Urinary bladder (tissue), 4 donors: Measurements from ENCODE around the gene DUS1L. TPM values are rescaled to one million over a fixed set of nuclear protein-coding genes. Genes with fewer than 3 reads are reported as not detected.
"Not testable (repeated sequence)": the region's sequence is repeated elsewhere in the genome, so short reads cannot be mapped to it uniquely, and the experiment has no call there.

ENCODE experiments used
- DNase-seq: peaks from one replicate; pipeline ENCODE4 v3.0.0-alpha.2; 2015; ENCODE audit errors: extremely low spot score
- H3K27ac ChIP-seq: one replicate; pipeline ENCODE4 v1.5.1; 2013; ENCODE audit warnings: low read depth, mild to moderate bottlenecking, moderate library complexity
- H3K36me3 ChIP-seq: one replicate; pipeline ENCODE4 v1.6.1; 2013; ENCODE audit warnings: mild to moderate bottlenecking, moderate library complexity; ENCODE audit not compliant: insufficient read depth
- H3K4me1 ChIP-seq: one replicate; pipeline ENCODE4 v1.6.1; 2013; ENCODE audit warnings: mild to moderate bottlenecking, moderate library complexity; ENCODE audit not compliant: insufficient read depth
- H3K4me3 ChIP-seq: one replicate; pipeline ENCODE4 v1.5.1; 2013; ENCODE audit warnings: low read depth, low read length
- WGBS: extraction: QIAGEN DNeasy Blood & Tissue Kit; methylation state at CpG from one replicate; pipeline ENCODE4 v1.1.7; 2013; 5-methylcytosine and 5-hydroxymethylcytosine counted together
- polyA plus RNA-seq: library from polyadenylated mRNA; stranded (reverse); fragments of 200-250 nt; gene quantifications from one replicate; pipeline ENCODE4 v1.2.3, GENCODE V29; 2013
- total RNA-seq: library from RNA; depleted of rRNA; stranded (reverse); fragments of >200 nt; gene quantifications from one replicate; pipeline ENCODE4 v1.2.3, GENCODE V29; 2014
- donor health status: healthy with polysubstance abuse.
- donor health status: healthy.

The DUS1L gene
- total and polyA plus RNA-seq, 2 donors = 24.5 to 67.5 TPM

GRCh38 chr17:82048571-82048971 lies 17.0 kb downstream of the DUS1L start:
- H3K4me1 ChIP-seq = peaks cover 2% of the 10 kb centered on the region
- 87% methylated on average over 20 of the region's 20 CpGs for WGBS
- DNase-seq = no peak
- H3K27ac ChIP-seq = no peak overlapping the region
- no peak overlapping the region for H3K4me3 ChIP-seq
- peaks cover 2% of the 10 kb centered on the region for H3K36me3 ChIP-seq

GRCh38 chr17:82047914-82048570 lies 17.6 kb downstream of the DUS1L start:
- Histone ChIP-seq H3K36me3 (peaks cover 2% of the 10 kb centered on the region), H3K4me1 (peaks cover 2% of the 10 kb centered on the region), H3K27ac (no peak overlapping the region), H3K4me3 (no peak overlapping the region)
- no peak for DNase-seq
- 90% methylated on average over 25 of the region's 25 CpGs for WGBS

- Histone ChIP-seq H3K36me3 (peaks cover 2% of the 10 kb centered on the region), H3K4me3 (no peak overlapping the region), H3K4me1 (peaks cover 1% of the 10 kb centered on the region), H3K27ac (no peak overlapping the region)
- DNase-seq = no peak
- 87% methylated on average over 24 of the region's 24 CpGs for WGBS
Measured at GRCh38 chr17:82047379-82047778, 18.2 kb downstream of the DUS1L start.

- 90% methylated on average over 21 of the region's 21 CpGs for WGBS
- peaks cover 2% of the 10 kb centered on the region for H3K36me3 ChIP-seq
- DNase-seq = no peak
- no peak overlapping the region for H3K27ac ChIP-seq
- no peak overlapping the region for H3K4me3 ChIP-seq
- no peaks in the 10 kb centered on the region for H3K4me1 ChIP-seq
Measured at GRCh38 chr17:82046903-82047302, 18.7 kb downstream of the DUS1L start.

- no peak for DNase-seq
- 69% methylated on average over 14 of the region's 14 CpGs for WGBS
- no peak overlapping the region for H3K4me3 ChIP-seq
Measured at GRCh38 chr17:82045936-82046484, 19.6 kb downstream of the DUS1L start.

GRCh38 chr17:82043507-82043906 lies 22.1 kb downstream of the DUS1L start:
- no peak overlapping the region for H3K4me3 ChIP-seq
- H3K36me3 ChIP-seq = no peaks in the 10 kb centered on the region
- no peak for DNase-seq
- WGBS = 59% methylated on average over 16 of the region's 16 CpGs
- H3K27ac ChIP-seq = no peak overlapping the region
- no peaks in the 10 kb centered on the region for H3K4me1 ChIP-seq

More at GRCh38 chr17:82045936-82046484, 19.6 kb downstream of the DUS1L start:
- Histone ChIP-seq H3K36me3 (peaks cover 2% of the 10 kb centered on the region), H3K4me1 (no peaks in the 10 kb centered on the region), H3K27ac (no peak overlapping the region)

GRCh38 chr17:82042649-82043048 lies 23.0 kb downstream of the DUS1L start:
- Histone ChIP-seq H3K36me3 (no peaks in the 10 kb centered on the region), H3K4me3 (no peak overlapping the region), H3K27ac (no peak overlapping the region), H3K4me1 (no peaks in the 10 kb centered on the region)
- no peak for DNase-seq
- 90% methylated on average over 9 of the region's 9 CpGs for WGBS

- WGBS = 80% methylated on average over 17 of the region's 17 CpGs
- Histone ChIP-seq H3K4me3 (no peak overlapping the region), H3K27ac (no peak overlapping the region), H3K36me3 (no peaks in the 10 kb centered on the region), H3K4me1 (no peaks in the 10 kb centered on the region)
- DNase-seq = no peak
Measured at GRCh38 chr17:82041144-82041814, 24.3 kb downstream of the DUS1L start.

- H3K4me3 ChIP-seq = no peak overlapping the region
- H3K27ac ChIP-seq = no peak overlapping the region
- WGBS = 90% methylated on average over 8 of the region's 8 CpGs
- DNase-seq = no peak
- H3K36me3 ChIP-seq = no peaks in the 10 kb centered on the region
- H3K4me1 ChIP-seq = no peaks in the 10 kb centered on the region
Measured at GRCh38 chr17:82039695-82040299, 25.8 kb downstream of the DUS1L start.

GRCh38 chr17:82038796-82039409 lies 26.7 kb downstream of the DUS1L start:
- not testable (repeated sequence) for H3K27ac ChIP-seq, H3K4me3 ChIP-seq, H3K36me3 ChIP-seq, H3K4me1 ChIP-seq, DNase-seq
- WGBS = 90% methylated on average over 16 of the region's 16 CpGs

GRCh38 chr17:82037889-82038195 lies 27.8 kb downstream of the DUS1L start:
- H3K36me3 ChIP-seq = no peaks in the 10 kb centered on the region
- peak overlapping the region; percentile 51 for H3K4me3 ChIP-seq
- H3K27ac ChIP-seq = peak overlapping the region; percentile 66
- H3K4me1 ChIP-seq = no peaks in the 10 kb centered on the region
- no peak for DNase-seq
- WGBS = 9% methylated on average over 10 of the region's 10 CpGs

- Histone ChIP-seq H3K36me3 (no peaks in the 10 kb centered on the region), H3K4me3 (peak within 1 kb of the TSS; percentile 51), H3K4me1 (no peaks in the 10 kb centered on the region), H3K27ac (peak within 1 kb of the TSS; percentile 95)
- under 1% methylated on average over 92 of the region's 92 CpGs for WGBS
- peak; percentile 87 for DNase-seq
Measured at GRCh38 chr17:82037092-82037888, 28.3 kb downstream of the DUS1L start, which contains the start of gene DCXR. TSS of gene DCXR (minus strand) at chr17:82037697. CDS start at chr17:82037682, 15 bp downstream.

GRCh38 chr17:82036634-82037091 lies 28.9 kb downstream of the DUS1L start:
- 36% methylated on average over 23 of the region's 23 CpGs for WGBS
- H3K36me3 ChIP-seq = no peaks in the 10 kb centered on the region

More at GRCh38 chr17:82036634-82037091, 28.9 kb downstream of the DUS1L start:
- H3K4me1 ChIP-seq = no peaks in the 10 kb centered on the region
- H3K4me3 ChIP-seq = peak overlapping the region; percentile 51
- DNase-seq = no peak
- peak overlapping the region; percentile 95 for H3K27ac ChIP-seq
